WI38 (cell line): ENCODE results near the gene CPA2.
"Not testable (repeated sequence)": the region's sequence is repeated elsewhere in the genome, so short reads cannot be mapped to it uniquely, and the experiment has no call there.

Experiments used
- H3K4me3 ChIP-seq: 2 replicates; pipeline ENCODE4 v1.5.1; 2011; ENCODE audit warnings: low read depth, mild to moderate bottlenecking, control low read depth, low read length
- CTCF ChIP-seq: IDR thresholded peaks from 2 replicates; pipeline ENCODE4 v1.5.1; 2012; ENCODE audit warnings: low read depth, mild to moderate bottlenecking, control low read depth, low read length

The CPA2 gene

GRCh38 chr7:130266258-130266960 lies at the start of gene CPA2:
Gene CPA2 (plus strand): TSS chr7:130266863. CDS start chr7:130266882, 19 bp downstream.
- no peak within 1 kb of the TSS for H3K4me3 ChIP-seq

GRCh38 chr7:130218806-130219620 lies 47.6 kb upstream of the CPA2 start:
- H3K4me3 ChIP-seq: no peak overlapping the region
- no peak for TF ChIP-seq CTCF

More at GRCh38 chr7:130266258-130266960, at the start of gene CPA2:
- TF ChIP-seq CTCF: no peak

GRCh38 chr7:130219871-130220270 lies 46.8 kb upstream of the CPA2 start:
- no peak overlapping the region for H3K4me3 ChIP-seq
- TF ChIP-seq CTCF: no peak

- H3K4me3 ChIP-seq: no peak overlapping the region
- no peak for TF ChIP-seq CTCF
These were observed 44.9 kb upstream of the CPA2 start for GRCh38 chr7:130221746-130222145.

- no peak for TF ChIP-seq CTCF
- H3K4me3 ChIP-seq: no peak overlapping the region
These were observed 43.0 kb upstream of the CPA2 start for GRCh38 chr7:130223646-130224045.

- no peak for TF ChIP-seq CTCF
- H3K4me3 ChIP-seq: no peak overlapping the region
These were observed 42.5 kb upstream of the CPA2 start for GRCh38 chr7:130224210-130224609.

- H3K4me3 ChIP-seq: not testable (repeated sequence)
These were observed 41.7 kb upstream of the CPA2 start for GRCh38 chr7:130224923-130225322.
